ENCODE measurements around the gene HAUS8.

HAUS8 gene

GRCh38 chr19:17114414-17114831 lies 39.2 kb upstream of the HAUS8 start:
- in situ Hi-C loops (cut with HindIII; ENCODE audit: low sequenced_read_pairs): no loop called here
- TF ChIP-seq CTCF (IDR thresholded peaks at IDR 0.05; ENCODE audit: low read depth, low read length): no peak
- peak; percentile 44 for DNase-seq (ENCODE audit: low read depth, low spot score)
- H3K4me3 ChIP-seq (ENCODE audit: low read depth, low read length): no peak overlapping the region

- H3K4me3 ChIP-seq (ENCODE audit: low read depth, low read length): no peak overlapping the region
- DNase-seq (ENCODE audit: low read depth, low spot score): no peak
- in situ Hi-C loops (cut with HindIII; ENCODE audit: low sequenced_read_pairs): no loop called here
- TF ChIP-seq CTCF (IDR thresholded peaks at IDR 0.05; ENCODE audit: low read depth, low read length): no peak
Measured at GRCh38 chr19:17113127-17113785, 38.0 kb upstream of the HAUS8 start.

GRCh38 chr19:17112700-17113099 lies 37.4 kb upstream of the HAUS8 start:
- DNase-seq (ENCODE audit: low read depth, low spot score): no peak
- no peak overlapping the region for H3K4me3 ChIP-seq (ENCODE audit: low read depth, low read length)
- TF ChIP-seq CTCF (IDR thresholded peaks at IDR 0.05; ENCODE audit: low read depth, low read length): no peak
- in situ Hi-C loops (cut with HindIII; ENCODE audit: low sequenced_read_pairs): no loop called here

GRCh38 chr19:17112271-17112670 lies 37.0 kb upstream of the HAUS8 start:
- in situ Hi-C loops (cut with HindIII; ENCODE audit: low sequenced_read_pairs): no loop called here
- no peak overlapping the region for H3K4me3 ChIP-seq (ENCODE audit: low read depth, low read length)
- TF ChIP-seq CTCF (IDR thresholded peaks at IDR 0.05; ENCODE audit: low read depth, low read length): no peak
- DNase-seq (ENCODE audit: low read depth, low spot score): no peak

GRCh38 chr19:17111766-17112165 lies 36.5 kb upstream of the HAUS8 start:
- no peak overlapping the region for H3K4me3 ChIP-seq (ENCODE audit: low read depth, low read length)
- in situ Hi-C loops (cut with HindIII; ENCODE audit: low sequenced_read_pairs): no loop called here
- no peak for TF ChIP-seq CTCF (IDR thresholded peaks at IDR 0.05; ENCODE audit: low read depth, low read length)
- no peak for DNase-seq (ENCODE audit: low read depth, low spot score)

GRCh38 chr19:17110599-17110966 lies 35.3 kb upstream of the HAUS8 start:
- in situ Hi-C loops (cut with HindIII; ENCODE audit: low sequenced_read_pairs): no loop called here
- no peak for DNase-seq (ENCODE audit: low read depth, low spot score)
- no peak for TF ChIP-seq CTCF (IDR thresholded peaks at IDR 0.05; ENCODE audit: low read depth, low read length)
- no peak overlapping the region for H3K4me3 ChIP-seq (ENCODE audit: low read depth, low read length)
